ENCODE data around the gene DPY19L2.
A peak's percentile ranks its signal among the peaks of the same experiment; 100 is the strongest.
"Not testable (repeated sequence)": the region's sequence is repeated elsewhere in the genome, so short reads cannot be mapped to it uniquely, and the experiment has no call there.

Gene DPY19L2

GRCh38 chr12:63624258-63624657, 44.0 kb downstream of the DPY19L2 start:
- not testable (repeated sequence) for H3K9me2 ChIP-seq (ENCODE audit: low read depth, low read length); H4K20me1 ChIP-seq (ENCODE audit: insufficient read depth, low read length); H3K9ac ChIP-seq (ENCODE audit: low read length); H3K27ac ChIP-seq (ENCODE audit: low read depth, low read length, poor library complexity, severe bottlenecking); H3F3A ChIP-seq (ENCODE audit: insufficient read depth, low read length); H3K36me3 ChIP-seq (ENCODE audit: insufficient read depth, low read length); H3K4me3 ChIP-seq (ENCODE audit: low read depth, low read length, poor library complexity, severe bottlenecking); H3K27me3 ChIP-seq (ENCODE audit: insufficient read depth, low read length); H3K4me2 ChIP-seq (ENCODE audit: low read length); H3K79me2 ChIP-seq (ENCODE audit: insufficient read depth, low read length); H2AFZ ChIP-seq (ENCODE audit: low read length); H3K4me1 ChIP-seq (ENCODE audit: insufficient read depth, low read length, severe bottlenecking); H3K9me3 ChIP-seq (ENCODE audit: low read length)

DNA sequence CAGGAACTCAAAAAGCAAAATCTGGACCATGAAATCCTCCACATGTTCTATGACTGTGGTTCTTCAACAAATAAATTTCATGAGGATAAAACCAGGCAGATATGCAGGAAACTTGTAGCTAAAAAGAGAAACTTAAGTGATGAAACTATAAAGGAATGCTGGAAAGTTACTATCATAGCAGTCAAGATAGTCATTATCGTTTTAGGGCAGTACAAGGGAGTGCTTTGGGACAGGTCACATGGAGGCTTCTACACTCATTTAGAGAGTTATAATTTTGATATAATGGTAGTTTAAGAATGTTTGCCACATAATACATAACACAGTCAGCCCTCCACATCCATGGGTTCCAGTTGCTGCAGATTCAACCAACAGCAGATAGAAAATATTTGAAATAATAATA, 52.7 kb downstream of the DPY19L2 start:
- not testable (repeated sequence) for H3K9me3 ChIP-seq (ENCODE audit: low read length); H3K4me2 ChIP-seq (ENCODE audit: low read length); H3K36me3 ChIP-seq (ENCODE audit: insufficient read depth, low read length); H4K20me1 ChIP-seq (ENCODE audit: insufficient read depth, low read length); H3F3A ChIP-seq (ENCODE audit: insufficient read depth, low read length); H3K9me2 ChIP-seq (ENCODE audit: low read depth, low read length); H2AFZ ChIP-seq (ENCODE audit: low read length); H3K27me3 ChIP-seq (ENCODE audit: insufficient read depth, low read length); H3K9ac ChIP-seq (ENCODE audit: low read length); H3K4me3 ChIP-seq (ENCODE audit: low read depth, low read length, poor library complexity, severe bottlenecking); H3K79me2 ChIP-seq (ENCODE audit: insufficient read depth, low read length)
- Histone ChIP-seq H3K4me1 (ENCODE audit: insufficient read depth, low read length, severe bottlenecking) (peaks cover 45% of the 10 kb centered on the region), H3K27ac (ENCODE audit: low read depth, low read length, poor library complexity, severe bottlenecking) (peak overlapping the region; percentile 46)

GRCh38 chr12:63611285-63611684, 57.0 kb downstream of the DPY19L2 start:
- not testable (repeated sequence) for H3F3A ChIP-seq (ENCODE audit: insufficient read depth, low read length); H3K9me2 ChIP-seq (ENCODE audit: low read depth, low read length); H4K20me1 ChIP-seq (ENCODE audit: insufficient read depth, low read length); H3K27me3 ChIP-seq (ENCODE audit: insufficient read depth, low read length); H3K79me2 ChIP-seq (ENCODE audit: insufficient read depth, low read length); H3K9me3 ChIP-seq (ENCODE audit: low read length); H2AFZ ChIP-seq (ENCODE audit: low read length); H3K36me3 ChIP-seq (ENCODE audit: insufficient read depth, low read length)
- H3K4me2 ChIP-seq (ENCODE audit: low read length) = peak overlapping the region; percentile 30
- H3K9ac ChIP-seq (ENCODE audit: low read length) = peak overlapping the region; percentile 8; the same call in 1 of the 2 replicates
- H3K4me3 ChIP-seq (ENCODE audit: low read depth, low read length, poor library complexity, severe bottlenecking) = peak overlapping the region; percentile 40
- H3K27ac ChIP-seq (ENCODE audit: low read depth, low read length, poor library complexity, severe bottlenecking) = peak overlapping the region; percentile 93
- H3K4me1 ChIP-seq (ENCODE audit: insufficient read depth, low read length, severe bottlenecking) = peaks cover 65% of the 10 kb centered on the region

- Histone ChIP-seq H3K4me1 (ENCODE audit: insufficient read depth, low read length, severe bottlenecking) (peaks cover 70% of the 10 kb centered on the region), H3K27ac (ENCODE audit: low read depth, low read length, poor library complexity, severe bottlenecking) (peak overlapping the region; percentile 93)
- H3K9me3 ChIP-seq (ENCODE audit: low read length); H3K36me3 ChIP-seq (ENCODE audit: insufficient read depth, low read length); H3K9ac ChIP-seq (ENCODE audit: low read length); H4K20me1 ChIP-seq (ENCODE audit: insufficient read depth, low read length); H3K4me2 ChIP-seq (ENCODE audit: low read length); H3K79me2 ChIP-seq (ENCODE audit: insufficient read depth, low read length); H3K4me3 ChIP-seq (ENCODE audit: low read depth, low read length, poor library complexity, severe bottlenecking); H3K27me3 ChIP-seq (ENCODE audit: insufficient read depth, low read length); H2AFZ ChIP-seq (ENCODE audit: low read length); H3F3A ChIP-seq (ENCODE audit: insufficient read depth, low read length); H3K9me2 ChIP-seq (ENCODE audit: low read depth, low read length): not testable (repeated sequence)
Observed at GRCh38 chr12:63609281-63609680, 59.0 kb downstream of the DPY19L2 start.

DNA sequence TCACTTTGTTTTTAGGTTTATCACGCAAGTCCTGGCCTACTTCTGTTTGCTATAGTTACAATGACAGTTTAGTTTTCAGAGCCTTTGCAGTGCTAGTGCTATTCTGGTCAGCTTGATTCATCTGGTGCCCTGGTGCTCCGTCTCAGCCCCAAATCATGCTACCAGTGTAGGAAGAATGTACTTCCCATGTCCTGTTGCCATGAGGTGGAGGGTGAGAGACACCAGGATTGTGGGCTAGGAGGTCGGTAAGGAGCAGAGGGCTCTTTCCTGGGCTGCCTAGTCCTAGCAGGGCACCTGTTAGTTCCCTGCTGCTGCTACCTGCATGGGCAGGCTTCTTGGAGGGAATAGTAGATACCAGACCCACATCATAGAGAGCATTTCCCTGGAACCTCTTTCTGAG, 63.3 kb downstream of the DPY19L2 start:
- not testable (repeated sequence) for H3K9me2 ChIP-seq (ENCODE audit: low read depth, low read length); H3F3A ChIP-seq (ENCODE audit: insufficient read depth, low read length); H4K20me1 ChIP-seq (ENCODE audit: insufficient read depth, low read length); H3K79me2 ChIP-seq (ENCODE audit: insufficient read depth, low read length); H3K4me3 ChIP-seq (ENCODE audit: low read depth, low read length, poor library complexity, severe bottlenecking); H3K27me3 ChIP-seq (ENCODE audit: insufficient read depth, low read length); H3K36me3 ChIP-seq (ENCODE audit: insufficient read depth, low read length); H3K9me3 ChIP-seq (ENCODE audit: low read length)
- Histone ChIP-seq H3K4me1 (ENCODE audit: insufficient read depth, low read length, severe bottlenecking) (peaks cover 30% of the 10 kb centered on the region), H2AFZ (ENCODE audit: low read length) (peak overlapping the region; percentile 82; the same call in 1 of the 2 replicates), H3K27ac (ENCODE audit: low read depth, low read length, poor library complexity, severe bottlenecking) (peak overlapping the region; percentile 82), H3K4me2 (ENCODE audit: low read length) (peak overlapping the region; percentile 38; the same call in 1 of the 2 replicates), H3K9ac (ENCODE audit: low read length) (peak overlapping the region; percentile 34; the same call in 1 of the 2 replicates)

GRCh38 chr12:63594828-63595227, 73.5 kb downstream of the DPY19L2 start:
- not testable (repeated sequence) for H3K79me2 ChIP-seq (ENCODE audit: insufficient read depth, low read length); H3K9me3 ChIP-seq (ENCODE audit: low read length); H3K9me2 ChIP-seq (ENCODE audit: low read depth, low read length); H4K20me1 ChIP-seq (ENCODE audit: insufficient read depth, low read length); H3K27me3 ChIP-seq (ENCODE audit: insufficient read depth, low read length); H3K36me3 ChIP-seq (ENCODE audit: insufficient read depth, low read length); H3F3A ChIP-seq (ENCODE audit: insufficient read depth, low read length); H3K27ac ChIP-seq (ENCODE audit: low read depth, low read length, poor library complexity, severe bottlenecking); H3K9ac ChIP-seq (ENCODE audit: low read length); H3K4me1 ChIP-seq (ENCODE audit: insufficient read depth, low read length, severe bottlenecking); H3K4me2 ChIP-seq (ENCODE audit: low read length); H2AFZ ChIP-seq (ENCODE audit: low read length); H3K4me3 ChIP-seq (ENCODE audit: low read depth, low read length, poor library complexity, severe bottlenecking)

DNA sequence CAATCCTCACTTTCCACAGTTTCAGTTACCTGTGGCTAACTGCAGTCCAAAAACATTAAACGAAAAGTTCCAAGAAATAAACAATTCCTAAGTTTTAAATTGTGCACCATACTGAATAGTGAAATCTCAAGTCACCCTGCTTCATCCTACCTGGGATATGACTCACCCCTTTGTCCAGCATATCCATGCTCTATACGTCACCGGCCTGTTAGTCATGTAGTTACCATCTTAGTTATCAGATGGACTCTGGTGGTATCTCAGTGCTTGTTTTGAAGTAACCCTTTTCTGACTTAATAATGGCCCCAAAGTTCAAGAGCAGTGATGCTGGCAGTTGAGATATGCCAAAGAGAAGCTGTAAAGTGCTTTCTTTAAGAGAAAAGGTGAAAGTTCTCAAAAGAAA, 83.9 kb downstream of the DPY19L2 start:
- not testable (repeated sequence) for H3K27me3 ChIP-seq (ENCODE audit: insufficient read depth, low read length); H3K9me2 ChIP-seq (ENCODE audit: low read depth, low read length); H3K9ac ChIP-seq (ENCODE audit: low read length); H3K27ac ChIP-seq (ENCODE audit: low read depth, low read length, poor library complexity, severe bottlenecking); H3K4me3 ChIP-seq (ENCODE audit: low read depth, low read length, poor library complexity, severe bottlenecking); H3K9me3 ChIP-seq (ENCODE audit: low read length); H4K20me1 ChIP-seq (ENCODE audit: insufficient read depth, low read length); H3K4me2 ChIP-seq (ENCODE audit: low read length); H3K79me2 ChIP-seq (ENCODE audit: insufficient read depth, low read length); H3K36me3 ChIP-seq (ENCODE audit: insufficient read depth, low read length); H3F3A ChIP-seq (ENCODE audit: insufficient read depth, low read length); H3K4me1 ChIP-seq (ENCODE audit: insufficient read depth, low read length, severe bottlenecking); H2AFZ ChIP-seq (ENCODE audit: low read length)

DNA sequence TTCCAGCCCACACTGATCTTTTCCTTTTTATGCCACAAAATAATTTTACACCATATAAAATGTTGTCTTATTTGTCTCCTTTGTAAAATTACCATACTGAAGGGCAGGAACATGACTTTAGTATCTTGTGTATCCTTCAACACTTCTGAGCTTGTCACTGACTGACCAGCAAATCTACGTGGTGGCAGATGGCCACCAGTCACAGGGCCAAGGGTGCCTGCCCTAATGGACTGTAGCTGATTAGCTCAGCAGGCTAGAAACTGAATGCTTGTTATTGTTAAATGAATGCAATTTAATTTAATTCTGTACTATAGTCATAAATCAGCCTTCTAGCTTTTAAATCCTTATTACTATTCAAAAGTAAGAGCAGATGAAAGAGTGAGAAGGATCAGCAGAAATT, 85.0 kb downstream of the DPY19L2 start:
- not testable (repeated sequence) for H2AFZ ChIP-seq (ENCODE audit: low read length)

More for the DNA sequence above, 85.0 kb downstream of the DPY19L2 start:
- H3K9me2 ChIP-seq (ENCODE audit: low read depth, low read length); H3K4me3 ChIP-seq (ENCODE audit: low read depth, low read length, poor library complexity, severe bottlenecking); H3K27me3 ChIP-seq (ENCODE audit: insufficient read depth, low read length); H3K27ac ChIP-seq (ENCODE audit: low read depth, low read length, poor library complexity, severe bottlenecking); H3K36me3 ChIP-seq (ENCODE audit: insufficient read depth, low read length); H4K20me1 ChIP-seq (ENCODE audit: insufficient read depth, low read length); H3K79me2 ChIP-seq (ENCODE audit: insufficient read depth, low read length); H3K9ac ChIP-seq (ENCODE audit: low read length); H3K4me2 ChIP-seq (ENCODE audit: low read length); H3F3A ChIP-seq (ENCODE audit: insufficient read depth, low read length); H3K9me3 ChIP-seq (ENCODE audit: low read length); H3K4me1 ChIP-seq (ENCODE audit: insufficient read depth, low read length, severe bottlenecking): not testable (repeated sequence)

Data from OCI-LY1 (cell line).